Testis (tissue), 3 donors: ENCODE results near the gene PODXL2. TPM values are rescaled to one million over a fixed set of nuclear protein-coding genes. Genes with fewer than 3 reads are reported as not detected.

Source experiments
- DNase-seq: peaks from one replicate; pipeline ENCODE4 v3.0.0-alpha.2; 2019
- H3K27ac ChIP-seq, 2 donors: fragments of 200-600 bp; sonication (generic); one replicate each; pipeline ENCODE4 v1.5.1; 2019
- H3K27me3 ChIP-seq: fragments of 200-600 bp; sonication (generic); one replicate; pipeline ENCODE4 v1.5.1; 2019
- H3K36me3 ChIP-seq: fragments of 200-600 bp; sonication (generic); one replicate; pipeline ENCODE4 v1.5.1; 2017; ENCODE audit warnings: low read depth; ENCODE audit errors: missing control alignments
- H3K4me1 ChIP-seq: fragments of 200-600 bp; sonication (generic); one replicate; pipeline ENCODE4 v1.5.1; 2019
- H3K4me3 ChIP-seq, 2 donors: fragments of 200-600 bp; sonication (generic); one replicate each; pipeline ENCODE4 v1.5.1; 2017 to 2019
- H3K9me3 ChIP-seq: fragments of 200-600 bp; sonication (generic); one replicate; pipeline ENCODE4 v1.5.1; 2017
- CTCF ChIP-seq, 3 experiments: fragments of 450-650 bp in 2 of 3; fragments of 200-600 bp in 1 of 3; sonication (generic) in 1 of 3; IDR thresholded peaks; one replicate each; pipeline ENCODE4 v1.5.1; 2016 to 2019; ENCODE audit warnings: antibody characterized with exemption in 3 of 3, mild to moderate bottlenecking in 2 of 3, moderate library complexity in 1 of 3
- POLR2A ChIP-seq: fragments of 450-650 bp; IDR thresholded peaks from one replicate; pipeline ENCODE4 v1.6.1; 2017; ENCODE audit warnings: antibody characterized with exemption, mild to moderate bottlenecking, moderate library complexity
- WGBS, 2 donors: methylation state at CpG; one replicate each; pipeline ENCODE4 v1.1.5; 2018; 5-methylcytosine and 5-hydroxymethylcytosine counted together
- intact Hi-C: fragments of 100-400 bp; cut with DNase I; formaldehyde crosslinking; loops from one replicate; pipeline ENCODE4 v1.15.1; 2023; ENCODE audit warnings: low total_unique reads
- polyA plus RNA-seq: library from polyadenylated mRNA; stranded (reverse); fragments of 350-450 nt; fragmentation: Illumina TruSeq; extraction: RNeasy Lipid Tissue Mini Kit (QIAGEN cat#74804); gene quantifications from one replicate; pipeline ENCODE4 v1.2.3, GENCODE V29; 2014; ENCODE audit warnings: low read depth, low replicate concordance; ENCODE audit not compliant: insufficient read depth
- total RNA-seq, 2 donors: library from RNA; depleted of rRNA; stranded (reverse); fragments of >200 nt; gene quantifications; one replicate each; pipeline ENCODE4 v1.2.3, GENCODE V29; 2016

The PODXL2 gene
- total and polyA plus RNA-seq, 3 donors from 2014 or later = 51.3 to 88.8 (median 71.9) TPM

GRCh38 chr3:127715532-127715931 lies 86.5 kb downstream of the PODXL2 start:
- Histone ChIP-seq H3K36me3 (no peaks in the 10 kb centered on the region), H3K27me3 (no peaks in the 10 kb centered on the region), H3K27ac (no peak overlapping the region), H3K4me1 (peaks cover 18% of the 10 kb centered on the region), H3K9me3 (no peaks in the 10 kb centered on the region), H3K4me3 (no peak overlapping the region)
- DNase-seq = no peak
- WGBS, 2 donors = 70 to 78% methylated on average over 7 to 8 of the region's 8 CpGs
- TF ChIP-seq CTCF (IDR thresholded peaks at IDR 0.05) (no peak), POLR2A (no peak)
- intact Hi-C loops = no loop called here

DNA sequence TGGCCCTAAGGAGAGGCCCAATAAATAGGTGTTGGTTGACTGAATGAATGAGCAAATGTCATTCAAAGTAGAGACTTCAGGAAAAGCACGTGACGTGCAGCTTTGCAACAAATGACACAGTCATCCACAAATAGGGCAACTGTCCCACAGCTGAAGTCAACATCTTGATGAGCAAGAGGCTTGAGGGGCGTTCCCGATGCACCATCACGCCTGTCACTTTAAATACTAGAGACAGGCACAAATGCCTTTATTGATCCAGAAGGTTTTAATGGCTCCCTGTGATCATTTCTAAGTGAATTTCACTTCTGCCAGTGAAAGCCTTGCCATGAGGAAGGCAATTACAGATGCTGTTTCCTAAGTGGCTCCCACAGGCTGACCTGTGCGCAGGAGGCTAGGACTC lies 87.4 kb downstream of the PODXL2 start:
- no peak for TF ChIP-seq POLR2A
- no peak for TF ChIP-seq CTCF (IDR thresholded peaks at IDR 0.05)
- Histone ChIP-seq H3K4me1 (peaks cover 18% of the 10 kb centered on the region), H3K27me3 (no peaks in the 10 kb centered on the region), H3K4me3 (no peak overlapping the region), H3K36me3 (no peaks in the 10 kb centered on the region), H3K9me3 (no peaks in the 10 kb centered on the region), H3K27ac (no peak overlapping the region)
- WGBS, 2 donors = 94 to 96% methylated on average over 6 of the region's 6 CpGs
- intact Hi-C loops = no loop called here
- DNase-seq = no peak

- intact Hi-C loops = no loop called here
- Histone ChIP-seq H3K4me3 (no peak overlapping the region), H3K4me1 (peaks cover 25% of the 10 kb centered on the region), H3K27me3 (no peaks in the 10 kb centered on the region), H3K27ac (no peak overlapping the region), H3K9me3 (no peaks in the 10 kb centered on the region), H3K36me3 (no peaks in the 10 kb centered on the region)
- WGBS, 2 donors = 68 to 82% methylated on average over 9 to 14 of the region's 14 CpGs
- no peak for DNase-seq
- TF ChIP-seq CTCF (IDR thresholded peaks at IDR 0.05) (no peak), POLR2A (no peak)
These were observed 88.6 kb downstream of the PODXL2 start for GRCh38 chr3:127717357-127718244.

DNA sequence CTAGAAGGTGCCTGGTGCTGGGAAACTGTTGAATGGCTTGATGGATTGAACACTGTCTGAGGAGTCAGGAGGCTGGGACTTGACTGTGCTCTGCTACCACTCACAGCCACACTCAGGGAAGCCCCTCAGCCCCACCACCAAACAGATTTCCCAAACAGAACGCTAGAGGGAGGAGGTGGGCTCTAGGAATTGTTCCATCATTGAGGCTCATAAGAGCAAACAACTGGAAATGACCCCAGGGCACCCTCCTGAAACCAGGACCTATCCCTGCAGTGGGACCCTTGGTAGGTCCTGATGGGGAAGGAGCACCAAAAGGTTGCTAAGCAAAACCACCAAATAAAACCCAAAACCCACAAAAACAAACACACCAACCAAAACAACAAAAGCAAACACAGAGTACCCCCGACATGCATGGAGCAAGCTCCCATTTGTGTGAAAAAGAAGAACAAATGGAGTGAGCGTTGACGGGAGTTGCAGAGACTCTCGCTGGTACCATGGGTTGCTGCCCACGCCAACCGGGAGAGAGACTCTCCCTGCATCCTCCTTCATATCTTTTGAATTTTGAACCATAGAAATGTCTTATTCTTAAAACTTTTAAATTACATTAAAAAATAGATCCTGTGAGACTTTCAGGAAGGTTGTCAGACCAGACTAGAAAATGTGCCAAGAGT lies 89.4 kb downstream of the PODXL2 start:
- Histone ChIP-seq H3K4me3 (no peak overlapping the region), H3K27ac (no peak overlapping the region), H3K36me3 (no peaks in the 10 kb centered on the region), H3K4me1 (peaks cover 26% of the 10 kb centered on the region), H3K27me3 (no peaks in the 10 kb centered on the region), H3K9me3 (no peaks in the 10 kb centered on the region)
- TF ChIP-seq CTCF (IDR thresholded peaks at IDR 0.05) = no peak
- no peak for TF ChIP-seq POLR2A
- WGBS, 2 donors = 84 to 89% methylated on average over 7 of the region's 7 CpGs
- intact Hi-C loops = no loop called here
- no peak for DNase-seq
